WTC11 (cell line): Measurements from ENCODE around the gene AGBL4. TPM values are rescaled to one million over a fixed set of nuclear protein-coding genes. Genes with fewer than 3 reads are reported as not detected.

Source experiments
- ATAC-seq: fragments of 200-7000 bp; cut with Tn5 transposase; 2 replicates; pipeline ENCODE4 v1.10.0; 2021; ENCODE audit warnings: mild to moderate bottlenecking, moderate library complexity
- CTCF ChIA-PET: fragments of 300-600 bp; sonication (Branson Sonifier 250); formaldehyde crosslinking; loops from one replicate; lab custom pipeline; 2021; ENCODE audit warnings: antibody characterized with exemption; lab: Charles Lee
- POLR2A ChIA-PET: fragments of 350-600 bp; sonication (Branson Sonifier 250); formaldehyde crosslinking; loops from one replicate; lab custom pipeline; 2021; ENCODE audit warnings: antibody characterized with exemption; lab: Charles Lee
- DNase-seq: peaks from one replicate; pipeline ENCODE4 v3.0.0; 2021; ENCODE audit warnings: low spot score
- H3K27ac Mint-ChIP-seq: 2 replicates; pipeline ENCODE4 v1.8.0; 2021; ENCODE audit warnings: mixed read lengths
- H3K27me3 Mint-ChIP-seq: 2 replicates; pipeline ENCODE4 v1.8.0; 2021; ENCODE audit warnings: low read depth, mild to moderate bottlenecking, moderate library complexity, mixed read lengths
- H3K36me3 Mint-ChIP-seq: 2 replicates; pipeline ENCODE4 v1.8.0; 2021; ENCODE audit warnings: mixed read lengths
- H3K4me1 Mint-ChIP-seq: 2 replicates; pipeline ENCODE4 v1.8.0; 2022; ENCODE audit warnings: mixed read lengths
- H3K4me3 Mint-ChIP-seq: 2 replicates; pipeline ENCODE4 v1.8.0; 2021; ENCODE audit warnings: mild to moderate bottlenecking, moderate library complexity, mixed read lengths
- H3K9me3 Mint-ChIP-seq: 2 replicates; pipeline ENCODE4 v1.8.0; 2021; ENCODE audit warnings: mixed read lengths
- ATF1 ChIP-seq: sonication (generic); formaldehyde crosslinking; IDR thresholded peaks from 2 replicates; pipeline ENCODE4 v1.8.1; 2023; ENCODE audit warnings: mild to moderate bottlenecking, moderate library complexity, missing genetic modification reagents
- FOXK1 ChIP-seq: sonication (generic); formaldehyde crosslinking; IDR thresholded peaks from 2 replicates; pipeline ENCODE4 v1.8.0; 2022; ENCODE audit warnings: mild to moderate bottlenecking, moderate library complexity, missing genetic modification reagents
- FOXP1 ChIP-seq: sonication (generic); formaldehyde crosslinking; IDR thresholded peaks from 2 replicates; pipeline ENCODE4 v1.8.0; 2022; ENCODE audit warnings: missing genetic modification reagents, mild to moderate bottlenecking, moderate library complexity, borderline replicate concordance
- GTF2I ChIP-seq: fragments of 250-450 bp; sonication (Bioruptor Pico); conservative IDR thresholded peaks from 2 replicates; pipeline ENCODE4 v1.4.0; 2021; ENCODE audit warnings: mild to moderate bottlenecking
- JUN ChIP-seq: sonication (generic); formaldehyde crosslinking; IDR thresholded peaks from 2 replicates; pipeline ENCODE4 v1.8.0; 2023; ENCODE audit warnings: mild to moderate bottlenecking, missing genetic modification reagents
- NFE2L1 ChIP-seq: sonication (generic); formaldehyde crosslinking; IDR thresholded peaks from 2 replicates; pipeline ENCODE4 v1.8.1; 2023; ENCODE audit warnings: missing genetic modification reagents
- NR3C1 ChIP-seq: sonication (generic); formaldehyde crosslinking; conservative IDR thresholded peaks from 2 replicates; pipeline ENCODE4 v1.8.1; 2023; ENCODE audit warnings: low read depth, mild to moderate bottlenecking, missing genetic modification reagents
- TCF7 ChIP-seq: sonication (generic); formaldehyde crosslinking; IDR thresholded peaks from 2 replicates; pipeline ENCODE4 v1.8.0; 2022; ENCODE audit warnings: mild to moderate bottlenecking, low read depth, missing genetic modification reagents, moderate library complexity
- ZBTB21 ChIP-seq: sonication (generic); formaldehyde crosslinking; IDR thresholded peaks from 2 replicates; pipeline ENCODE4 v1.8.1; 2023; ENCODE audit warnings: mild to moderate bottlenecking, missing genetic modification reagents, borderline replicate concordance
- ZNF671 ChIP-seq: fragments of 250-450 bp; sonication (Bioruptor Pico); IDR thresholded peaks from 2 replicates; pipeline ENCODE4 v1.8.0; 2021; ENCODE audit warnings: mild to moderate bottlenecking
- total RNA-seq: library from RNA; stranded (reverse); gene quantifications from 3 replicates; pipeline ENCODE4 v1.2.3, GENCODE V29; 2021
- TF ChIP-seq, protein P1 (sequence below): sonication (generic); formaldehyde crosslinking; IDR thresholded peaks from 2 replicates; pipeline ENCODE4 v1.8.1; 2023; ENCODE audit warnings: mild to moderate bottlenecking, missing genetic modification reagents, borderline replicate concordance
- TF ChIP-seq, protein P2 (sequence below): fragments of 250-450 bp; sonication (Bioruptor Pico); IDR thresholded peaks from 2 replicates; pipeline ENCODE4 v2.1.2; 2022; ENCODE audit warnings: mild to moderate bottlenecking, moderate library complexity
- TF ChIP-seq, protein P3 (sequence below): fragments of 200-600 bp; IDR thresholded peaks from 2 replicates; pipeline ENCODE4 v1.8.0; 2022; ENCODE audit warnings: antibody characterized with exemption
- TF ChIP-seq, protein P4 (sequence below): sonication (generic); formaldehyde crosslinking; IDR thresholded peaks from 2 replicates; pipeline ENCODE4 v1.8.0; 2022; ENCODE audit warnings: mild to moderate bottlenecking, missing genetic modification reagents
- TF ChIP-seq, protein P5 (sequence below): sonication (generic); formaldehyde crosslinking; IDR thresholded peaks from 2 replicates; pipeline ENCODE4 v1.8.1; 2022; ENCODE audit warnings: missing genetic modification reagents, borderline replicate concordance
- TF ChIP-seq, protein P6 (sequence below): fragments of 250-450 bp; sonication (Bioruptor Pico); IDR thresholded peaks from 2 replicates; pipeline ENCODE4 v1.8.0; 2021; ENCODE audit warnings: mild to moderate bottlenecking
- TF ChIP-seq, protein P7 (sequence below): sonication (generic); formaldehyde crosslinking; IDR thresholded peaks from 2 replicates; pipeline ENCODE4 v1.8.1; 2022; ENCODE audit warnings: mild to moderate bottlenecking, moderate library complexity, missing genetic modification reagents

AGBL4 gene
- total RNA-seq, 1 experiment from 2014 or later, result 0.87 TPM

DNA sequence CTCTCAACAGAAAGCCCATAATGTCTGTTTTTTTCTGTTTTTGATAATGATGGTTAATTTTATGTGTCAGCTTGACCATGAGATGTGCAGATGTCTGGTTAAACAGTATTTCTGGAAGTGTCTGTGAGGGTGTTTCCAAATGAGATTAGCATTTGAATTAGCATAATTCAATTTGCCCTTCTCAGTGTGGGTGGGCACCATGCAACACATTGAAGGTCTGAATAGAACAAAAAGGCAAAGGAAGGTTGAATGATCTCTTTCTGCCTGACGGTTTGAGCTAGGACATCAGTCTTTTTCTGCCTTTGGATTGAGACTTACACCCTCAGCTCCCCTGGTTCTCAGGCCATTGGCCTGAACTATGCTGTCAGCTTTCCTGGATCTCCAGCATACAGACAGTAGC, 1516.9 kb downstream of the AGBL4 start (continued):
- TF ChIP-seq, protein P1, sequence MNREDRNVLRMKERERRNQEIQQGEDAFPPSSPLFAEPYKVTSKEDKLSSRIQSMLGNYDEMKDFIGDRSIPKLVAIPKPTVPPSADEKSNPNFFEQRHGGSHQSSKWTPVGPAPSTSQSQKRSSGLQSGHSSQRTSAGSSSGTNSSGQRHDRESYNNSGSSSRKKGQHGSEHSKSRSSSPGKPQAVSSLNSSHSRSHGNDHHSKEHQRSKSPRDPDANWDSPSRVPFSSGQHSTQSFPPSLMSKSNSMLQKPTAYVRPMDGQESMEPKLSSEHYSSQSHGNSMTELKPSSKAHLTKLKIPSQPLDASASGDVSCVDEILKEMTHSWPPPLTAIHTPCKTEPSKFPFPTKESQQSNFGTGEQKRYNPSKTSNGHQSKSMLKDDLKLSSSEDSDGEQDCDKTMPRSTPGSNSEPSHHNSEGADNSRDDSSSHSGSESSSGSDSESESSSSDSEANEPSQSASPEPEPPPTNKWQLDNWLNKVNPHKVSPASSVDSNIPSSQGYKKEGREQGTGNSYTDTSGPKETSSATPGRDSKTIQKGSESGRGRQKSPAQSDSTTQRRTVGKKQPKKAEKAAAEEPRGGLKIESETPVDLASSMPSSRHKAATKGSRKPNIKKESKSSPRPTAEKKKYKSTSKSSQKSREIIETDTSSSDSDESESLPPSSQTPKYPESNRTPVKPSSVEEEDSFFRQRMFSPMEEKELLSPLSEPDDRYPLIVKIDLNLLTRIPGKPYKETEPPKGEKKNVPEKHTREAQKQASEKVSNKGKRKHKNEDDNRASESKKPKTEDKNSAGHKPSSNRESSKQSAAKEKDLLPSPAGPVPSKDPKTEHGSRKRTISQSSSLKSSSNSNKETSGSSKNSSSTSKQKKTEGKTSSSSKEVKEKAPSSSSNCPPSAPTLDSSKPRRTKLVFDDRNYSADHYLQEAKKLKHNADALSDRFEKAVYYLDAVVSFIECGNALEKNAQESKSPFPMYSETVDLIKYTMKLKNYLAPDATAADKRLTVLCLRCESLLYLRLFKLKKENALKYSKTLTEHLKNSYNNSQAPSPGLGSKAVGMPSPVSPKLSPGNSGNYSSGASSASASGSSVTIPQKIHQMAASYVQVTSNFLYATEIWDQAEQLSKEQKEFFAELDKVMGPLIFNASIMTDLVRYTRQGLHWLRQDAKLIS (CRISPR knock-in tag), result no peak
- TF ChIP-seq NFE2L1 (CRISPR knock-in tag), result no peak

DNA sequence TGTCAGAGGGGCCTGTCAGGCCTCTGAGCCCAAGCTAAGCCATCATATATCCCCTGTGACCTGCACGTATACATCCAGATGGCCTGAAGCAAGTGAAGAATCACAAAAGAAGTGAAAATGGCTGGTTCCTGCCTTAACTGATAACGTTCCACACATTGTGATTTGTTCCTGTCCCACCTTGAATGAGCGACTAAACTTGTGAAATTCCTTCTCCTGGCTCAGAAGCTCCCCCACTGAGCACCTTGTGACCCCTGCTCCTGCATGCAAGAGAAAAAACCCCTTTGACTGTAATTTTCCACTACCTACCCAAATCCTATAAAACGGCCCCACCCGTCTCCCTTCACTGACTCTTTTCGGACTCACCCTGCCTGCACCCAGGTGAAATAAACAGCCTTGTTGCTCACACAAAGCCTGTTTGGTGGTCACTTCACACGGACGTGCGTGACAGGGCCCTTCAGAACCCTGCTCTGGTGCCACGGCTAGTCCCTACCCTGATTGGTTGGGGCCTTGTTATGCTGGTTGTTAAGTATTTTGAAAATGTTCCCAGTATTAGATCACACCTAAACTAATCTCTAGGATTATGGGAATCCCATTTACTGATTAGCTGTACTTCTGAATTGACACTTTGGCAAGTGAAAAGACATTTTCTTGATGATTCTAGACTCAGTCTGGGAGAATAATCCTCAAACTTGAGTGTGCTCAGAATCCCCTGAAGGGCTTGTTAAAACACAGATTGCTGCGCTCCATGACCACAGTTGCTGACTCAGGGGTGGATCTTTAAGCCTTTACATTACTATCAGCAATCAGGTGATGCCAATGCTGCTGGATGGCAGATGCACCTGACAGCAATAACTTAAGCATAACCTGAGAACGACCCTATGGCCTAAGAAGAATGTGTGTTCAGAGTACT, 1523.0 kb downstream of the AGBL4 start:
- Mint-ChIP-seq H3K27me3 (no peaks in the 10 kb centered on the region; the same call in 1 of the 2 replicates), H3K36me3 (no peaks in the 10 kb centered on the region), H3K4me1 (peaks cover 43% of the 10 kb centered on the region), H3K27ac (peak overlapping the region; percentile 72), H3K9me3 (peaks cover 7% of the 10 kb centered on the region), H3K4me3 (no peak overlapping the region)
- ChIA-PET CTCF (interaction anchor here (0.7 to 4.4 kb wide), 5 partner anchors 29 to 179 kb away, joined by 3 to 74 read pairs (median 3); partner anchors contain the start of gene SPATA6), POLR2A (interaction anchor here (0.9 to 1.0 kb wide), 2 partner anchors 29 kb away, joined by 3 read pairs; partner anchors contain the start of gene SPATA6)
- TF ChIP-seq TCF7 (CRISPR knock-in tag) (no peak), FOXK1 (CRISPR knock-in tag) (no peak)
- TF ChIP-seq, protein P2, sequence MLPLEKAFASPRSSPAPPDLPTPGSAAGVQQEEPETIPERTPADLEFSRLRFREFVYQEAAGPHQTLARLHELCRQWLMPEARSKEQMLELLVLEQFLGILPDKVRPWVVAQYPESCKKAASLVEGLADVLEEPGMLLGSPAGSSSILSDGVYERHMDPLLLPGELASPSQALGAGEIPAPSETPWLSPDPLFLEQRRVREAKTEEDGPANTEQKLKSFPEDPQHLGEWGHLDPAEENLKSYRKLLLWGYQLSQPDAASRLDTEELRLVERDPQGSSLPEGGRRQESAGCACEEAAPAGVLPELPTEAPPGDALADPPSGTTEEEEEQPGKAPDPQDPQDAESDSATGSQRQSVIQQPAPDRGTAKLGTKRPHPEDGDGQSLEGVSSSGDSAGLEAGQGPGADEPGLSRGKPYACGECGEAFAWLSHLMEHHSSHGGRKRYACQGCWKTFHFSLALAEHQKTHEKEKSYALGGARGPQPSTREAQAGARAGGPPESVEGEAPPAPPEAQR (CRISPR knock-in tag), result no peak
- ATAC-seq (no peak), DNase-seq (no peak)

DNA sequence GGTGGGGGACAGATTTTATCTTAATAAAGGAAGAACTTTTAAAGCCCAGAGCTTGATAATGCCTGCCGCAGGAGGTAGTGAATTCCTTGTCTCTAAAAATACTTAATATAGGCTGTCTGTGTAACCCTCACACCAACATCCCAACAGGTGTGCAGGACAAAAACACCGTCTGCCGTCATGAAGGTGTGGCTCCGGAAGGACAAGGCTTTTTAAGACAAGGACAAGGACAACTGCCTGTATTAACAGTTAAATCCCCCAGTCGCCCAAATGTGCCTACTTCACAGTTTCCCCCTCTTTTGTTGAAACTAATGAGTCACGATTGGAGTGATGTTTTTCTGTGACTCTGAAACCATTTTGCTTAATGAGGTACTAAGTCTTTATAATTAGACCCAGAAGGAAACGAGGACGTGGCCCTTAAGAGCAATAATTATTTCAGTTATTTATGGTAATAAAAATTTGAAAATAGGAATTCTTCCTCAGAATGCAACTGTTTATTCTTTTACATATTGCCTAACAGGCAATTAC, 1524.5 kb downstream of the AGBL4 start:
- H3K27ac Mint-ChIP-seq, result no peak overlapping the region
- H3K4me1 Mint-ChIP-seq, result peaks cover 48% of the 10 kb centered on the region
- H3K36me3 Mint-ChIP-seq, result no peaks in the 10 kb centered on the region
- DNase-seq (no peak), ATAC-seq (no peak)
- H3K27me3 Mint-ChIP-seq, result no peaks in the 10 kb centered on the region; the same call in 1 of the 2 replicates
- POLR2A ChIA-PET, result interaction anchor here (0.9 kb wide), 1 partner anchor 27 kb away, joined by 3 read pairs; the partner anchor contains the start of gene SPATA6
- no peak overlapping the region for H3K4me3 Mint-ChIP-seq
- peaks cover 4% of the 10 kb centered on the region for H3K9me3 Mint-ChIP-seq
- CTCF ChIA-PET, result interaction anchor here (0.6 to 4.4 kb wide), 17 partner anchors 8 to 394 kb away, joined by 3 to 74 read pairs (median 5); partner anchors contain the start of gene SPATA6
- no peak for TF ChIP-seq JUN (CRISPR knock-in tag)
- no peak for TF ChIP-seq NR3C1 (CRISPR knock-in tag)
- TF ChIP-seq ZNF671 (CRISPR knock-in tag), result no peak
- TF ChIP-seq FOXP1 (CRISPR knock-in tag), result no peak
- TF ChIP-seq, protein P3, sequence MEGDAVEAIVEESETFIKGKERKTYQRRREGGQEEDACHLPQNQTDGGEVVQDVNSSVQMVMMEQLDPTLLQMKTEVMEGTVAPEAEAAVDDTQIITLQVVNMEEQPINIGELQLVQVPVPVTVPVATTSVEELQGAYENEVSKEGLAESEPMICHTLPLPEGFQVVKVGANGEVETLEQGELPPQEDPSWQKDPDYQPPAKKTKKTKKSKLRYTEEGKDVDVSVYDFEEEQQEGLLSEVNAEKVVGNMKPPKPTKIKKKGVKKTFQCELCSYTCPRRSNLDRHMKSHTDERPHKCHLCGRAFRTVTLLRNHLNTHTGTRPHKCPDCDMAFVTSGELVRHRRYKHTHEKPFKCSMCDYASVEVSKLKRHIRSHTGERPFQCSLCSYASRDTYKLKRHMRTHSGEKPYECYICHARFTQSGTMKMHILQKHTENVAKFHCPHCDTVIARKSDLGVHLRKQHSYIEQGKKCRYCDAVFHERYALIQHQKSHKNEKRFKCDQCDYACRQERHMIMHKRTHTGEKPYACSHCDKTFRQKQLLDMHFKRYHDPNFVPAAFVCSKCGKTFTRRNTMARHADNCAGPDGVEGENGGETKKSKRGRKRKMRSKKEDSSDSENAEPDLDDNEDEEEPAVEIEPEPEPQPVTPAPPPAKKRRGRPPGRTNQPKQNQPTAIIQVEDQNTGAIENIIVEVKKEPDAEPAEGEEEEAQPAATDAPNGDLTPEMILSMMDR, result no peak
- TF ChIP-seq, protein P4, sequence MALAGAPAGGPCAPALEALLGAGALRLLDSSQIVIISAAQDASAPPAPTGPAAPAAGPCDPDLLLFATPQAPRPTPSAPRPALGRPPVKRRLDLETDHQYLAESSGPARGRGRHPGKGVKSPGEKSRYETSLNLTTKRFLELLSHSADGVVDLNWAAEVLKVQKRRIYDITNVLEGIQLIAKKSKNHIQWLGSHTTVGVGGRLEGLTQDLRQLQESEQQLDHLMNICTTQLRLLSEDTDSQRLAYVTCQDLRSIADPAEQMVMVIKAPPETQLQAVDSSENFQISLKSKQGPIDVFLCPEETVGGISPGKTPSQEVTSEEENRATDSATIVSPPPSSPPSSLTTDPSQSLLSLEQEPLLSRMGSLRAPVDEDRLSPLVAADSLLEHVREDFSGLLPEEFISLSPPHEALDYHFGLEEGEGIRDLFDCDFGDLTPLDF (CRISPR knock-in tag), result no peak
- no peak for TF ChIP-seq ATF1 (CRISPR knock-in tag)
- TF ChIP-seq ZBTB21 (CRISPR knock-in tag), result no peak
- no peak for TF ChIP-seq GTF2I
- TF ChIP-seq, protein P5, sequence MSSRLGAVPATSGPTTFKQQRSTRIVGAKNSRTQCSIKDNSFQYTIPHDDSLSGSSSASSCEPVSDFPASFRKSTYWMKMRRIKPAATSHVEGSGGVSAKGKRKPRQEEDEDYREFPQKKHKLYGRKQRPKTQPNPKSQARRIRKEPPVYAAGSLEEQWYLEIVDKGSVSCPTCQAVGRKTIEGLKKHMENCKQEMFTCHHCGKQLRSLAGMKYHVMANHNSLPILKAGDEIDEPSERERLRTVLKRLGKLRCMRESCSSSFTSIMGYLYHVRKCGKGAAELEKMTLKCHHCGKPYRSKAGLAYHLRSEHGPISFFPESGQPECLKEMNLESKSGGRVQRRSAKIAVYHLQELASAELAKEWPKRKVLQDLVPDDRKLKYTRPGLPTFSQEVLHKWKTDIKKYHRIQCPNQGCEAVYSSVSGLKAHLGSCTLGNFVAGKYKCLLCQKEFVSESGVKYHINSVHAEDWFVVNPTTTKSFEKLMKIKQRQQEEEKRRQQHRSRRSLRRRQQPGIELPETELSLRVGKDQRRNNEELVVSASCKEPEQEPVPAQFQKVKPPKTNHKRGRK (CRISPR knock-in tag), result no peak
- TF ChIP-seq, protein P6, sequence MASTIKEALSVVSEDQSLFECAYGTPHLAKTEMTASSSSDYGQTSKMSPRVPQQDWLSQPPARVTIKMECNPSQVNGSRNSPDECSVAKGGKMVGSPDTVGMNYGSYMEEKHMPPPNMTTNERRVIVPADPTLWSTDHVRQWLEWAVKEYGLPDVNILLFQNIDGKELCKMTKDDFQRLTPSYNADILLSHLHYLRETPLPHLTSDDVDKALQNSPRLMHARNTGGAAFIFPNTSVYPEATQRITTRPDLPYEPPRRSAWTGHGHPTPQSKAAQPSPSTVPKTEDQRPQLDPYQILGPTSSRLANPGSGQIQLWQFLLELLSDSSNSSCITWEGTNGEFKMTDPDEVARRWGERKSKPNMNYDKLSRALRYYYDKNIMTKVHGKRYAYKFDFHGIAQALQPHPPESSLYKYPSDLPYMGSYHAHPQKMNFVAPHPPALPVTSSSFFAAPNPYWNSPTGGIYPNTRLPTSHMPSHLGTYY, result no peak
- no peak for TF ChIP-seq NFE2L1 (CRISPR knock-in tag)
- TF ChIP-seq TCF7 (CRISPR knock-in tag), result no peak
- TF ChIP-seq, protein P7, sequence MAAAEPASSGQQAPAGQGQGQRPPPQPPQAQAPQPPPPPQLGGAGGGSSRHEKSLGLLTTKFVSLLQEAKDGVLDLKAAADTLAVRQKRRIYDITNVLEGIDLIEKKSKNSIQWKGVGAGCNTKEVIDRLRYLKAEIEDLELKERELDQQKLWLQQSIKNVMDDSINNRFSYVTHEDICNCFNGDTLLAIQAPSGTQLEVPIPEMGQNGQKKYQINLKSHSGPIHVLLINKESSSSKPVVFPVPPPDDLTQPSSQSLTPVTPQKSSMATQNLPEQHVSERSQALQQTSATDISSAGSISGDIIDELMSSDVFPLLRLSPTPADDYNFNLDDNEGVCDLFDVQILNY, result no peak
